Adrenal gland (tissue), 12 donors: ENCODE data around the gene CRYBA1. TPM values are rescaled to one million over a fixed set of nuclear protein-coding genes. Genes with fewer than 3 reads are reported as not detected.

ENCODE experiments used
- DNase-seq, 7 donors: peaks; one replicate each; pipeline ENCODE4 v3.0.0-alpha.2; 2019 to 2020
- H3K27ac ChIP-seq, 5 donors: fragments of 200-600 bp; sonication (generic) in 4 of 5; 1 replicate in 3 of 5; 2 replicates in 2 of 5; pipeline versions ENCODE4 v1.5.1 to v1.8.0; 2016 to 2020; ENCODE audit warnings: mild to moderate bottlenecking in 1 of 5
- H3K27me3 ChIP-seq: fragments of 200-600 bp; 2 replicates; pipeline ENCODE4 v1.8.0; 2021
- H3K36me3 ChIP-seq, 2 donors: fragments of 200-600 bp; replicated peaks in 1 of 2; 1 replicate in 1 of 2; 2 replicates in 1 of 2; pipeline versions ENCODE4 v1.5.1 to v1.8.0; 2018 to 2022
- H3K4me1 ChIP-seq, 2 donors: fragments of 200-600 bp; replicated peaks in 1 of 2; 1 replicate in 1 of 2; 2 replicates in 1 of 2; pipeline versions ENCODE4 v1.5.1 to v1.8.0; 2018 to 2021
- H3K4me3 ChIP-seq, 4 donors: fragments of 200-600 bp; sonication (generic) in 3 of 4; one replicate each; pipeline ENCODE4 v1.5.1; 2016 to 2018
- H3K9me3 ChIP-seq, 3 donors: fragments of 200-600 bp; sonication (generic) in 1 of 3; replicated peaks in 1 of 3; 1 replicate in 2 of 3; 2 replicates in 1 of 3; pipeline versions ENCODE4 v1.5.1 to v1.8.0; 2016 to 2021
- CTCF ChIP-seq, 6 experiments: fragments of 450-650 bp in 4 of 6; fragments of 200-600 bp in 2 of 6; sonication (generic) in 1 of 6; IDR thresholded peaks; 1 replicate in 5 of 6; 2 replicates in 1 of 6; pipeline versions ENCODE4 v1.5.1 to v1.8.0; 2016 to 2021; ENCODE audit warnings: antibody characterized with exemption in 6 of 6, mild to moderate bottlenecking in 2 of 6, moderate library complexity in 1 of 6
- POLR2A ChIP-seq, 2 donors: fragments of 450-650 bp; IDR thresholded peaks; one replicate each; pipeline ENCODE4 v1.6.1; 2017; ENCODE audit warnings: antibody characterized with exemption in 2 of 2, mild to moderate bottlenecking in 2 of 2, moderate library complexity in 1 of 2
- WGBS, 4 donors: extraction: QIAGEN DNeasy Blood & Tissue Kit in 2 of 4; methylation state at CpG; one replicate each; pipeline versions ENCODE4 v1.1.5 to v1.1.7; 2013 to 2017; 5-methylcytosine and 5-hydroxymethylcytosine counted together
- intact Hi-C, 2 donors: fragments of 100-400 bp; cut with DNase I; formaldehyde crosslinking; loops; one replicate each; pipeline versions ENCODE4 v1.14.1 to v1.15.0; 2022 to 2023
- polyA plus RNA-seq, 3 donors: library from polyadenylated mRNA; stranded (reverse); fragments of 200-250 nt in 2 of 3; fragments of 350-450 nt in 1 of 3; fragmentation: Illumina TruSeq in 1 of 3; extraction: RNeasy Lipid Tissue Mini Kit (QIAGEN cat#74804) in 1 of 3; gene quantifications; one replicate each; pipeline ENCODE4 v1.2.3, GENCODE V29; 2013 to 2014
- total RNA-seq, 9 donors: library from RNA; depleted of rRNA in 4 of 9; stranded (reverse); fragments of >200 nt in 4 of 9; fragments of 120-200 nt in 1 of 9; fragmentation: NEBNext Ultra II Directional in 1 of 9; extraction: Animal tissue kit (Norgen Biotek cat#: 25700) in 1 of 9; gene quantifications; one replicate each; pipeline versions ENCODE4 v1.1.0 to v1.2.4, GENCODE V29; 2013 to 2023
- donor health status: healthy with polysubstance abuse.
- donor health status: Bipolar disorder and iron deficiency.
- donor health status: DM: yes; HTN: yes; CAD: no.
- donor health status: DM: no; HTN: no; CAD: no.
- donor health status: DM: no; HTN: no; CAD: no.
- donor health status: DM: yes; HTN: yes; CAD: no.

Gene CRYBA1
- total and polyA plus RNA-seq, 12 donors = not detected

- no peak for TF ChIP-seq CTCF (IDR thresholded peaks at IDR 0.05)
- no peak for TF ChIP-seq POLR2A (IDR thresholded peaks at IDR 0.05)
- Histone ChIP-seq H3K36me3 (no peaks in the 10 kb centered on the region), H3K27ac (peak overlapping the region in 1 of 5 donors; percentile 11), H3K4me3 (no peak overlapping the region), H3K4me1 (peaks cover 0 to 8% of the 10 kb centered on the region in 2 donors), H3K27me3 (no peaks in the 10 kb centered on the region), H3K9me3 (no peaks in the 10 kb centered on the region)
- DNase-seq = peak in 6 of 7 donors; percentile 46 to 72 (median 60)
- 40 to 69% (median 59%) methylated on average over 4 of the region's 4 CpGs for WGBS, 4 donors
- intact Hi-C loops = loop anchor here (5.0 to 10.0 kb wide), 2 partner anchors 63 to 91 kb away; no protein-coding TSS in a partner anchor
These were observed 30.9 kb upstream of the CRYBA1 start for GRCh38 chr17:29215717-29216116.

GRCh38 chr17:29216181-29216580, 30.5 kb upstream of the CRYBA1 start:
- H3K9me3 ChIP-seq = no peaks in the 10 kb centered on the region
- TF ChIP-seq CTCF (IDR thresholded peaks at IDR 0.05) = no peak
- no peak for TF ChIP-seq POLR2A (IDR thresholded peaks at IDR 0.05)
- WGBS, 4 donors = 74 to 85% (median 77%) methylated on average over 5 to 6 of the region's 6 CpGs
- no peak for DNase-seq
- H3K36me3 ChIP-seq = no peaks in the 10 kb centered on the region
- no peak overlapping the region for H3K27ac ChIP-seq
- peaks cover 0 to 8% of the 10 kb centered on the region in 2 donors for H3K4me1 ChIP-seq
- H3K4me3 ChIP-seq = no peak overlapping the region
- intact Hi-C loops = loop anchor here (5.0 to 10.0 kb wide), 2 partner anchors 64 to 91 kb away; no protein-coding TSS in a partner anchor
- no peaks in the 10 kb centered on the region for H3K27me3 ChIP-seq

GRCh38 chr17:29216856-29217255, 29.8 kb upstream of the CRYBA1 start:
- H3K36me3 ChIP-seq = no peaks in the 10 kb centered on the region
- intact Hi-C loops = loop anchor here (5.0 to 10.0 kb wide), 2 partner anchors 65 to 92 kb away; no protein-coding TSS in a partner anchor

More at GRCh38 chr17:29216856-29217255, 29.8 kb upstream of the CRYBA1 start:
- Histone ChIP-seq H3K27me3 (no peaks in the 10 kb centered on the region), H3K4me1 (peaks cover 0 to 8% of the 10 kb centered on the region in 2 donors), H3K27ac (no peak overlapping the region), H3K9me3 (no peaks in the 10 kb centered on the region), H3K4me3 (no peak overlapping the region)
- DNase-seq = no peak
- no peak for TF ChIP-seq CTCF (IDR thresholded peaks at IDR 0.05)
- no peak for TF ChIP-seq POLR2A (IDR thresholded peaks at IDR 0.05)
- WGBS, 4 donors = 89 to 96% (median 92%) methylated on average over 5 of the region's 5 CpGs
